Spleen (tissue), 11 donors: ENCODE measurements around the gene CMIP. TPM values are rescaled to one million over a fixed set of nuclear protein-coding genes. Genes with fewer than 3 reads are reported as not detected.

Source experiments
- DNase-seq: peaks from one replicate; pipeline ENCODE4 v3.0.0-alpha.2; 2020
- H3K27ac ChIP-seq, 8 donors: fragments of 200-600 bp; sonication (generic) in 7 of 8; 1 replicate in 4 of 8; 2 replicates in 4 of 8; pipeline versions ENCODE4 v1.5.0 to v1.8.0; 2016 to 2021; ENCODE audit warnings: inconsistent platforms in 4 of 8, mild to moderate bottlenecking in 4 of 8, moderate library complexity in 1 of 8
- H3K27me3 ChIP-seq, 7 donors: fragments of 200-600 bp; sonication (generic) in 6 of 7; replicated peaks in 1 of 7; 1 replicate in 4 of 7; 2 replicates in 3 of 7; pipeline versions ENCODE4 v1.5.0 to v1.8.0; 2016 to 2021; ENCODE audit warnings: inconsistent platforms in 3 of 7, mild to moderate bottlenecking in 1 of 7
- H3K36me3 ChIP-seq, 6 donors: fragments of 200-600 bp; sonication (generic) in 5 of 6; 1 replicate in 4 of 6; 2 replicates in 2 of 6; pipeline versions ENCODE4 v1.5.0 to v1.8.0; 2016 to 2021; ENCODE audit warnings: inconsistent platforms in 2 of 6
- H3K4me1 ChIP-seq, 6 donors: fragments of 200-600 bp; sonication (generic) in 5 of 6; 1 replicate in 3 of 6; 2 replicates in 3 of 6; pipeline versions ENCODE4 v1.5.0 to v1.8.0; 2016 to 2021; ENCODE audit warnings: inconsistent platforms in 3 of 6
- H3K4me3 ChIP-seq, 8 donors: fragments of 200-600 bp; sonication (generic) in 7 of 8; 1 replicate in 4 of 8; 2 replicates in 4 of 8; pipeline versions ENCODE4 v1.5.0 to v1.8.0; 2016 to 2021; ENCODE audit warnings: inconsistent platforms in 4 of 8, mild to moderate bottlenecking in 4 of 8, moderate library complexity in 2 of 8
- H3K9me3 ChIP-seq, 8 donors: fragments of 200-600 bp; sonication (generic) in 7 of 8; 1 replicate in 4 of 8; 2 replicates in 4 of 8; pipeline versions ENCODE4 v1.5.0 to v1.8.0; 2016 to 2021; ENCODE audit warnings: inconsistent platforms in 4 of 8
- CTCF ChIP-seq, 11 experiments: fragments of 200-600 bp in 7 of 11; fragments of 450-650 bp in 4 of 11; sonication (generic) in 4 of 11; IDR thresholded peaks in 8 of 11; conservative IDR thresholded peaks in 3 of 11; 1 replicate in 7 of 11; 2 replicates in 4 of 11; pipeline versions ENCODE4 v1.4.0 to v1.8.0; 2016 to 2021; ENCODE audit warnings: antibody characterized with exemption in 11 of 11, inconsistent platforms in 4 of 11, mild to moderate bottlenecking in 1 of 11
- POLR2A ChIP-seq, 3 donors: fragments of 450-650 bp; IDR thresholded peaks; one replicate each; pipeline ENCODE4 v1.5.1; 2017; ENCODE audit warnings: antibody characterized with exemption in 3 of 3, mild to moderate bottlenecking in 1 of 3
- POLR2AphosphoS5 ChIP-seq, 3 donors: sonication (generic); formaldehyde crosslinking; IDR thresholded peaks; one replicate each; pipeline ENCODE4 v1.5.1; 2017; ENCODE audit warnings: antibody characterized with exemption in 3 of 3
- WGBS, 5 donors: extraction: QIAGEN DNeasy Blood & Tissue Kit in 3 of 5; methylation state at CpG; one replicate each; pipeline versions ENCODE4 v1.1.5 to v1.1.7; 2013 to 2018; 5-methylcytosine and 5-hydroxymethylcytosine counted together
- intact Hi-C: fragments of 100-400 bp; cut with DNase I; formaldehyde crosslinking; loops from one replicate; pipeline ENCODE4 v1.15.0; 2023; ENCODE audit warnings: low total_unique reads
- polyA plus RNA-seq, 3 donors: library from polyadenylated mRNA; stranded (reverse); fragments of 200-250 nt; gene quantifications; one replicate each; pipeline ENCODE4 v1.2.1, GENCODE V29; 2013
- total RNA-seq, 7 donors: library from RNA; depleted of rRNA in 3 of 7; stranded (reverse); fragments of >200 nt in 3 of 7; fragmentation: NEBNext Ultra II Directional in 4 of 7; extraction: Animal tissue kit (Norgen Biotek cat#: 25700) in 4 of 7; gene quantifications; one replicate each; pipeline versions ENCODE4 v1.1.0 to v1.2.1, GENCODE V29; 2016 to 2021
- donor health status: healthy with polysubstance abuse.
- donor health status: DM: no; HTN: no; CAD: no; lungs with moderate emphysema.
- donor health status: DM: no; HTN: no; CAD: no.
- donor health status: Bipolar disorder and iron deficiency.
- donor health status: healthy.
- donor health status: DM: no; HTN: no; CAD: no.
- donor health status: DM: yes; HTN: yes; CAD: no.

The CMIP gene
- total and polyA plus RNA-seq, 10 donors, result 6.0 to 107 (median 63.6) TPM

DNA sequence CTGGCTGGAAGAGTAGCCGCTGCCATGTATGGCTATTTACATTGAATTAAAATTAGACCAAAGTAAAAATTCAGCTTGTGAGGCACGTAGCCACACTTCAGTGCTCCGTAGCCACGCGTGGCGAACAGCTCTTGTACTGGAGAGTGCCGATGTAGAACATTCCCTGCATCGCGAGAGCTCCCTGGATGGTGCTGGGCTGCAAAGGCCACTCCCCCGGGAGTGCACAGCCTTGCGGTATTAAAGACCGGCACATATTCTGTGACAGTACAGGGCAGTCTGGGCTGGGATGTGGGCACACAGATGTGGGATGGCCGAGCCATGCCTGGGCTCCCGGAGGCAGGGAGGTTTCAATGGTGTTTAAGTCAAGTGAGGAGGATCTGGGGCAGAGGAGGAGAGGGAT, 102.2 kb downstream of the CMIP start:
- WGBS, 5 donors, result 90 to 95% (median 92%) methylated on average over 14 of the region's 14 CpGs
- TF ChIP-seq POLR2AphosphoS5 (IDR thresholded peaks at IDR 0.05), result peak in 1 of 3 donors; percentile 16
- no peak for TF ChIP-seq POLR2A (IDR thresholded peaks at IDR 0.05)
- Histone ChIP-seq H3K4me1 (peaks cover 20 to 100% (median 70%) of the 10 kb centered on the region in 6 donors), H3K27ac (no peak overlapping the region), H3K4me3 (no peak overlapping the region), H3K36me3 (peaks cover 0 to 11% (median 0%) of the 10 kb centered on the region in 6 donors), H3K27me3 (no peaks in the 10 kb centered on the region), H3K9me3 (no peaks in the 10 kb centered on the region)
- DNase-seq, result peak; percentile 63
- intact Hi-C loops, result no loop called here

GRCh38 chr16:81547194-81547938, 102.8 kb downstream of the CMIP start:
- Histone ChIP-seq H3K27ac (peak overlapping the region in 1 of 8 donors; percentile 12), H3K36me3 (peaks cover 0 to 11% (median 0%) of the 10 kb centered on the region in 6 donors), H3K27me3 (no peaks in the 10 kb centered on the region), H3K4me3 (no peak overlapping the region), H3K9me3 (no peaks in the 10 kb centered on the region), H3K4me1 (peaks cover 20 to 100% (median 72%) of the 10 kb centered on the region in 6 donors)
- intact Hi-C loops, result no loop called here
- DNase-seq, result peak; percentile 56
- 61 to 76% (median 69%) methylated on average over 15 of the region's 15 CpGs for WGBS, 5 donors
- TF ChIP-seq POLR2A (IDR thresholded peaks at IDR 0.05) (no peak), POLR2AphosphoS5 (IDR thresholded peaks at IDR 0.05) (no peak), CTCF (IDR thresholded peaks at IDR 0.05 in 8 of 11, conservative IDR thresholded peaks at IDR 0.05 in 3 of 11) (no peak)

DNA sequence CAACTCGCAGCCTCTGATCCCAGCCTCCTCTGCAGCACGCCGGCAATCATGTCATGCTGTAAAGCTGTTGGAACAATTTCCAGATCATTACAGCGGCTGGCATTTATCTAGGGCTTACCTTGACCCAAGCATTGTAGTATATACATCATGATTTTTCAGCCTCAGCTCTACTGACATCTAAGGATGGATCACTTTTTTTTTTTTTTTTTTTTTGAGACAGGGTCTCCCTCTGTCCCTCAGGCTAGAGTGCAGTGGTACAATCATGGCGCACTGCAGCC, 103.3 kb downstream of the CMIP start:
- peak overlapping the region in 1 of 8 donors; percentile 12 for H3K27ac ChIP-seq
- peaks cover 19 to 100% (median 71%) of the 10 kb centered on the region in 6 donors for H3K4me1 ChIP-seq
- peaks cover 0 to 11% (median 0%) of the 10 kb centered on the region in 6 donors for H3K36me3 ChIP-seq
- intact Hi-C loops, result no loop called here
- H3K4me3 ChIP-seq, result no peak overlapping the region
- no peaks in the 10 kb centered on the region for H3K27me3 ChIP-seq
- WGBS, 5 donors, result 55 to 86% (median 68%) methylated on average over 5 of the region's 5 CpGs
- no peak for DNase-seq
- no peaks in the 10 kb centered on the region for H3K9me3 ChIP-seq
- no peak for TF ChIP-seq POLR2AphosphoS5 (IDR thresholded peaks at IDR 0.05)
- TF ChIP-seq CTCF (IDR thresholded peaks at IDR 0.05 in 8 of 11, conservative IDR thresholded peaks at IDR 0.05 in 3 of 11), result no peak
- TF ChIP-seq POLR2A (IDR thresholded peaks at IDR 0.05), result no peak

DNA sequence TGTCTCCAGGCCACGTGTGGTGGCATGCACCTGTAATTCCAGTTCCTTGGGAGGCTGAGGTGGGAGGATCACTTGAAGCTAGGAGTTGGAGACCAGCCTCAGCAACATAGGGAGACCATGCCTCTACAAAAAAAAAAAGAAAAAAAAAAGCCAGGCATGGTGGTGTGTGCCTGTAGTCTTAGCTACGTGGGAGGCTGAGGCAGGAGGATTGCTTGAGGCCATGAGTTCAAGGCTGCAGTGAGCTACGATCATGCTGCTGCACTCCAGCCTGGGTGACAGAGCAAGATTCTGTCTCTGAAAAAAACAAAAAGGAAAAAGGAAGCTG, 103.9 kb downstream of the CMIP start:
- no peak overlapping the region for H3K27ac ChIP-seq
- intact Hi-C loops, result no loop called here
- H3K4me1 ChIP-seq, result peaks cover 16 to 100% (median 71%) of the 10 kb centered on the region in 6 donors
- H3K4me3 ChIP-seq, result no peak overlapping the region
- no peak for DNase-seq
- no peaks in the 10 kb centered on the region for H3K9me3 ChIP-seq
- H3K27me3 ChIP-seq, result no peaks in the 10 kb centered on the region
- WGBS, 5 donors, result 68 to 86% (median 76%) methylated on average over 3 of the region's 3 CpGs
- peaks cover 0 to 11% (median 0%) of the 10 kb centered on the region in 6 donors for H3K36me3 ChIP-seq
- no peak for TF ChIP-seq POLR2A (IDR thresholded peaks at IDR 0.05)
- TF ChIP-seq CTCF (IDR thresholded peaks at IDR 0.05 in 8 of 11, conservative IDR thresholded peaks at IDR 0.05 in 3 of 11), result no peak
- TF ChIP-seq POLR2AphosphoS5 (IDR thresholded peaks at IDR 0.05), result no peak
